NCI-H1092 (cell line): Measurements from ENCODE around the gene CNOT4.

ENCODE experiments used
- DNase-seq: peaks from one replicate; lab custom pipeline; 2025; lab: John Stamatoyannopoulos, UW

Gene CNOT4

GRCh38 chr7:135509839-135510591, at the start of gene CNOT4:
CNOT4 (minus strand) TSS chr7:135510102; CDS start chr7:135438331, 71,771 bp downstream.
- DNase-seq, result peak; percentile 97

- DNase-seq, result no peak
Measured at GRCh38 chr7:135558881-135559280, 49.0 kb upstream of the CNOT4 start.

- DNase-seq, result peak; percentile 64
Measured at GRCh38 chr7:135558337-135558767, 48.5 kb upstream of the CNOT4 start.

- peak; percentile 90 for DNase-seq
Measured at GRCh38 chr7:135557455-135558336, 47.8 kb upstream of the CNOT4 start, which contains the start of gene NUP205. NUP205 (plus strand) TSS chr7:135557917; CDS start chr7:135557945, 28 bp downstream.

GRCh38 chr7:135553346-135553745, 43.4 kb upstream of the CNOT4 start:
- no peak for DNase-seq

- no peak for DNase-seq
Measured at GRCh38 chr7:135552148-135552547, 42.2 kb upstream of the CNOT4 start.

- no peak for DNase-seq
Measured at GRCh38 chr7:135550196-135550595, 40.3 kb upstream of the CNOT4 start.

GRCh38 chr7:135541029-135541428, 31.1 kb upstream of the CNOT4 start:
- DNase-seq, result no peak

- DNase-seq, result no peak
Measured at GRCh38 chr7:135539629-135540028, 29.7 kb upstream of the CNOT4 start.

GRCh38 chr7:135538376-135538775, 28.5 kb upstream of the CNOT4 start:
- DNase-seq, result no peak

- DNase-seq, result no peak
Measured at GRCh38 chr7:135537905-135538304, 28.0 kb upstream of the CNOT4 start.

GRCh38 chr7:135537453-135537852, 27.6 kb upstream of the CNOT4 start:
- no peak for DNase-seq

- DNase-seq, result no peak
Measured at GRCh38 chr7:135536150-135536549, 26.2 kb upstream of the CNOT4 start.

GRCh38 chr7:135527025-135527424, 17.1 kb upstream of the CNOT4 start:
- no peak for DNase-seq

GRCh38 chr7:135525426-135525825, 15.5 kb upstream of the CNOT4 start:
- no peak for DNase-seq

- no peak for DNase-seq
Measured at GRCh38 chr7:135523146-135523545, 13.2 kb upstream of the CNOT4 start.

- no peak for DNase-seq
Measured at GRCh38 chr7:135522509-135522908, 12.6 kb upstream of the CNOT4 start.

GRCh38 chr7:135519871-135520270, 10.0 kb upstream of the CNOT4 start:
- no peak for DNase-seq

- no peak for DNase-seq
Measured at GRCh38 chr7:135519233-135519688, 9.4 kb upstream of the CNOT4 start.

GRCh38 chr7:135518748-135519147, 8.8 kb upstream of the CNOT4 start:
- DNase-seq, result no peak

GRCh38 chr7:135517060-135517459, 7.2 kb upstream of the CNOT4 start:
- DNase-seq, result no peak

GRCh38 chr7:135514856-135515255, 5.0 kb upstream of the CNOT4 start:
- no peak for DNase-seq
